ENCODE measurements around the gene MTMR1.

Gene MTMR1

DNA sequence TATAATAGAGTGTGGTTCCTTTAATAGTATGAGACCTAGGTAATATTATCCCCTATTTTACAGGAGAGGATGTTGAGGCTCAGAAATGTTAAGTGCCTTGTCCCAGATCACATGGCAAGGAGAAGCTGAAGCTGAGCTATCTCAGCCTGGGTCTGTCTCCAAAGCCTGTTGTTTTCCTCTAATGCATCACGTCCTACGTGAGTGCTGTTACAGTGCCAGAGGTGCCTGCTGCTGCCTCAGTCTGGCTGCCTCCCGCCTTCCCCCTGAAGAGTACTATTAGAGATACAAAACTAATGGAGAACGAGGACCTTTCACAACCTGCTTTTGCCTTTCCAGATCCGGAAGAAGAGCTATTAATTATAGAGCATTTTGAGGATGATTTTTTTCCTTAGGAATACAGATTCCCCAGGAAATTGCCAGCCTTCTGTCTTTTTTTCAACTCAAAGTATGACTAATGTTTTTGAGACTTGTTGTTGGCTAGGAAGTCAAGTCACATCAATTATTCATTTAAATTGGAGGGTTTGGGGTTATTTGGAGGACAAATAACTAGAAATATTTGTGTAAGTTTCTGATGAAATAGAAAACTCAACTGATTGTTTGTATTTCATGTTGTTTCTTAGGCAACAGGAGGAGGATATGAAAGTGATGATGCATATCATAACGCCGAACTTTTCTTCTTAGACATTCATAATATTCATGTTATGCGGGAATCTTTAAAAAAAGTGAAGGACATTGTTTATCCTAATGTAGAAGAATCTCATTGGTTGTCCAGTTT, 43.9 kb upstream of the MTMR1 start:
- no peak overlapping the region for H3K4me3 ChIP-seq (replicated peaks; ENCODE audit: low read depth, low read length)
- TF ChIP-seq, protein P1, sequence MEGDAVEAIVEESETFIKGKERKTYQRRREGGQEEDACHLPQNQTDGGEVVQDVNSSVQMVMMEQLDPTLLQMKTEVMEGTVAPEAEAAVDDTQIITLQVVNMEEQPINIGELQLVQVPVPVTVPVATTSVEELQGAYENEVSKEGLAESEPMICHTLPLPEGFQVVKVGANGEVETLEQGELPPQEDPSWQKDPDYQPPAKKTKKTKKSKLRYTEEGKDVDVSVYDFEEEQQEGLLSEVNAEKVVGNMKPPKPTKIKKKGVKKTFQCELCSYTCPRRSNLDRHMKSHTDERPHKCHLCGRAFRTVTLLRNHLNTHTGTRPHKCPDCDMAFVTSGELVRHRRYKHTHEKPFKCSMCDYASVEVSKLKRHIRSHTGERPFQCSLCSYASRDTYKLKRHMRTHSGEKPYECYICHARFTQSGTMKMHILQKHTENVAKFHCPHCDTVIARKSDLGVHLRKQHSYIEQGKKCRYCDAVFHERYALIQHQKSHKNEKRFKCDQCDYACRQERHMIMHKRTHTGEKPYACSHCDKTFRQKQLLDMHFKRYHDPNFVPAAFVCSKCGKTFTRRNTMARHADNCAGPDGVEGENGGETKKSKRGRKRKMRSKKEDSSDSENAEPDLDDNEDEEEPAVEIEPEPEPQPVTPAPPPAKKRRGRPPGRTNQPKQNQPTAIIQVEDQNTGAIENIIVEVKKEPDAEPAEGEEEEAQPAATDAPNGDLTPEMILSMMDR (IDR thresholded peaks at IDR 0.05; ENCODE audit: insufficient read depth, low read length, poor library complexity, severe bottlenecking) = no peak
- no peak for DNase-seq (ENCODE audit: extremely low read depth, insufficient read length)
- no peaks in the 10 kb centered on the region for H3K27me3 ChIP-seq (replicated peaks; ENCODE audit: control insufficient read depth, insufficient read depth, low read length)
- no peaks in the 10 kb centered on the region for H3K36me3 ChIP-seq (ENCODE audit: control insufficient read depth, insufficient read depth, low read length)

DNA sequence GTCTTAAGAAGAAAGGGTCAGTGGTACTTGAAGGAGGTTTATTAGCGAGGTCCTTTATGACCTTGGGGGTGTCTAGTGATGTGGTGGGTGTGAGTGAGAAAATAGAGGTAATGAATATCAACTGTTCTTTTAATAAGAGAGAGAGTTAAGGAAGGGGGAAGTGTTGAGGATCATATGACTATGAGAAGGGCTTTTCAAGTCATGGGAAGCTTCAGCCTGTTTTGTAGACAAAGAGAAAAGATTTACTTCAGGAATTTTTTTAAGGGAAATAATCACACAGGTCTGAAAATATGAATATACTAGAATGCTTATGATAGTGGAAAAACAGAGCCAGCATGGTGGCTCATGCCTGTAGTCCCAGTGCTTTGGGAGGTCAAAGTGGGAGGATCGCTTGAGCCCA, 41.3 kb upstream of the MTMR1 start:
- H3K27me3 ChIP-seq (replicated peaks; ENCODE audit: control insufficient read depth, insufficient read depth, low read length) = no peaks in the 10 kb centered on the region

DNA sequence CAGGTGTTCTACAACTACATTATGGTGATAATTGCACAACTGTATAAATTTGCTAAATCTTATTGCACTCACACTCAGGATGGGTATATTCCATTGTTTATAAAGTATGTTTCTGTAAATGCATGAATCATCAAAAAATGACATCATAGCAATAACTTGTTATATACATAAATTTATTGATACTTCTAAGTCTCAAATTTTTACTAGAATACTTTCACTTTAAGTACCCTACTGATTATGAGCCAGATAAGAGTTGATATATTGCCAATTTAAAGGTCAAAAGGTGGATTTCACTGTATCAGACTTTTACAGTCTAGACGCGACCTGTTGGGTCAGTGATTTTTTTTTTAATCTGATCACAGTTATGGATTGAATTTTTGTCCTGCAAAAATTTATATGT, 37.4 kb upstream of the MTMR1 start:
- TF ChIP-seq, protein P1 (IDR thresholded peaks at IDR 0.05; ENCODE audit: insufficient read depth, low read length, poor library complexity, severe bottlenecking) = no peak
- DNase-seq (ENCODE audit: extremely low read depth, insufficient read length) = no peak

More for the DNA sequence above, 41.3 kb upstream of the MTMR1 start:
- H3K4me3 ChIP-seq (replicated peaks; ENCODE audit: low read depth, low read length) = no peak overlapping the region
- H3K36me3 ChIP-seq (ENCODE audit: control insufficient read depth, insufficient read depth, low read length) = no peaks in the 10 kb centered on the region
- no peak for DNase-seq (ENCODE audit: extremely low read depth, insufficient read length)
- TF ChIP-seq, protein P1 (IDR thresholded peaks at IDR 0.05; ENCODE audit: insufficient read depth, low read length, poor library complexity, severe bottlenecking) = no peak

DNA sequence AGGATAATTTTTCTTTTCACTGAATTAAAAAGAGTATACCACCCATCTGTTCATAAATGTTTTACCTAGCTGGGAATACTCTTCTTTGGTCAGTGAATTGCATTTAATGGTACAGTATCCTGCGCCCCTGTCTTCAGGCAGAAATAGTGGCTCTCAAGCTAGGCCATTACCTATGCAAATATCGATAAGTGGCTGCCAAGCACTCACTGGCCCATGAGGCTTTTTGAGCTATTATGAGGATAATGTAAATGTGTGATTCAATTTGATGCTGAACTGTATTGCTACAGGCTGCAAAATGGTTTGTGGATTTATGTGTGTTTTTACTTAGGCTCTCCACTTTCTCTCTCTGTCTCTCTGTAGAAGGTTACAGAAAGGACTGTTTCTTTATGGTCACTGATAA, 30.1 kb upstream of the MTMR1 start:
- Histone ChIP-seq H3K27me3 (replicated peaks; ENCODE audit: control insufficient read depth, insufficient read depth, low read length) (no peaks in the 10 kb centered on the region), H3K4me3 (replicated peaks; ENCODE audit: low read depth, low read length) (no peak overlapping the region), H3K36me3 (ENCODE audit: control insufficient read depth, insufficient read depth, low read length) (no peaks in the 10 kb centered on the region)
- no peak for DNase-seq (ENCODE audit: extremely low read depth, insufficient read length)
- TF ChIP-seq, protein P1 (IDR thresholded peaks at IDR 0.05; ENCODE audit: insufficient read depth, low read length, poor library complexity, severe bottlenecking) = no peak

More for the DNA sequence above, 37.4 kb upstream of the MTMR1 start:
- Histone ChIP-seq H3K4me3 (replicated peaks; ENCODE audit: low read depth, low read length) (no peak overlapping the region), H3K27me3 (replicated peaks; ENCODE audit: control insufficient read depth, insufficient read depth, low read length) (no peaks in the 10 kb centered on the region), H3K36me3 (ENCODE audit: control insufficient read depth, insufficient read depth, low read length) (no peaks in the 10 kb centered on the region)

DNA sequence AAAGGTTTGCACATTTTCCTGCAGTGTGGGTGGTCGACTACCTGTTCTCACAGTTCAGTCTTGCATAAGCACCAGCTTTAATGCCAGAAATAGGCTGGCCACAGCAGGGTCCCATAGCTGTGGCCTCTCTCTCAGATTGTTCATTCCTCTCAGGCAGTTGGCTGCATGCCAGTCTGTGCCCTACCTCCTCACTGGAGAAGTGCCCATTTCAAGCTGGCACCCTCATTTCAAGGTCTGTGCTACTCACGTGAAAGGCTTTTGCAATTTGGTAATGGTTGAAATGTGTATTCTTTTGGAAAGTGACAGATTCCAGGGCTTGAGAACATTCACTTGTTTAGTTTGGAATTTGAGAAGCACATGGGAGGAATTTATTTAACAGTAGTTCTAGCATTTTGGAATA, 28.9 kb upstream of the MTMR1 start:
- DNase-seq (ENCODE audit: extremely low read depth, insufficient read length) = no peak
- H3K36me3 ChIP-seq (ENCODE audit: control insufficient read depth, insufficient read depth, low read length) = no peaks in the 10 kb centered on the region
- TF ChIP-seq, protein P1 (IDR thresholded peaks at IDR 0.05; ENCODE audit: insufficient read depth, low read length, poor library complexity, severe bottlenecking) = no peak
- H3K4me3 ChIP-seq (replicated peaks; ENCODE audit: low read depth, low read length) = no peak overlapping the region
- no peaks in the 10 kb centered on the region for H3K27me3 ChIP-seq (replicated peaks; ENCODE audit: control insufficient read depth, insufficient read depth, low read length)
